ENCODE results near the gene UCN3. TPM values are rescaled to one million over a fixed set of nuclear protein-coding genes. Genes with fewer than 3 reads are reported as not detected.

The UCN3 gene
- polyA plus RNA-seq, 3 donors = not detected

DNA sequence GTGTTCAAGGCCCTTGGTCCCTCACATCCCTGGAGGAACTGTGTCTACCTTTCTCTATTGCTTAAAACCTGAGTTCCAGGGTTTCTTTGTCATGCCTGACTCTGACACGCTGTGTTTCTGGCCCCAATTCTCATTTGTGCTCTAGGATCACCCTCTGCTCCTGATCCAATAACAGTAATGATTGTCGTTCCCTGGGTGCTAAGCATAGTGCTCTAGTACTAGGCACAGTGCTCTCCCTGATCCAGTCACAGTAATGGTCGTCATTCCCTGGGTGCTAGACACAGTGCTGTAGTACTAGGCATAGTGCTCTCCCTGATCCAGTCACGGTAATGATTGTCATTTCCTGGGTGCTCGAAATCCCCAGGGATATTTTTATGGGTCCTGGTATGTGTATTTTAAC is 46.6 kb upstream of the UCN3 start:
- no peak overlapping the region for H3K9ac ChIP-seq (ENCODE audit: insufficient read depth, low read length, poor library complexity, severe bottlenecking)
- H3K79me2 ChIP-seq (ENCODE audit: insufficient read depth, low read length) = no peaks in the 10 kb centered on the region
- no peak overlapping the region for H3K27ac ChIP-seq (ENCODE audit: low read depth in 1 of 2, low read length in 2 of 2)
- no peak overlapping the region for H3K4me2 ChIP-seq (replicated peaks; ENCODE audit: extremely low read depth, low read length, poor library complexity, severe bottlenecking)
- H3K36me3 Mint-ChIP-seq = no peaks in the 10 kb centered on the region
- peaks cover 2 to 8% (median 8%) of the 10 kb centered on the region in 3 donors for H3K27me3 Mint-ChIP-seq (ENCODE audit: low read depth in 3 of 3)
- H3K9me3 Mint-ChIP-seq = peaks cover 4 to 14% (median 5%) of the 10 kb centered on the region in 7 donors
- no peak overlapping the region for H3K4me3 Mint-ChIP-seq
- no peak overlapping the region for H3K27ac Mint-ChIP-seq
- WGBS (ENCODE audit: insufficient coverage) = 100% methylated on average over 2 of the region's 5 CpGs
- H3K27me3 ChIP-seq (ENCODE audit: control insufficient read depth in 2 of 2, insufficient read depth in 2 of 2, low read length in 2 of 2) = no peaks in the 10 kb centered on the region
- H3K4me3 ChIP-seq (replicated peaks in 1 of 3; ENCODE audit: low read depth in 2 of 3, low read length in 3 of 3) = no peak overlapping the region
- intact Hi-C loops (cut with micrococcal nuclease) = no loop called here
- no peaks in the 10 kb centered on the region for H3K36me3 ChIP-seq (replicated peaks in 1 of 2; ENCODE audit: control insufficient read depth in 1 of 2, insufficient read depth in 2 of 2, low read length in 2 of 2)
- peaks cover 8% of the 10 kb centered on the region for H3K4me1 Mint-ChIP-seq
- H4K20me1 ChIP-seq (ENCODE audit: insufficient read depth, low read length) = no peaks in the 10 kb centered on the region
- H3K4me1 ChIP-seq (ENCODE audit: control insufficient read depth in 1 of 2, insufficient read depth in 2 of 2, low read length in 2 of 2) = no peaks in the 10 kb centered on the region
- peaks cover 0 to 3% of the 10 kb centered on the region in 2 donors for H3K9me3 ChIP-seq (replicated peaks in 1 of 2; ENCODE audit: control insufficient read depth in 1 of 2, insufficient read depth in 1 of 2, low read length in 2 of 2)
- no peak overlapping the region for H2AFZ ChIP-seq (ENCODE audit: insufficient read depth, low read depth, low read length, poor library complexity, severe bottlenecking)
- DNase-seq = no peak
- TF ChIP-seq, protein P1, sequence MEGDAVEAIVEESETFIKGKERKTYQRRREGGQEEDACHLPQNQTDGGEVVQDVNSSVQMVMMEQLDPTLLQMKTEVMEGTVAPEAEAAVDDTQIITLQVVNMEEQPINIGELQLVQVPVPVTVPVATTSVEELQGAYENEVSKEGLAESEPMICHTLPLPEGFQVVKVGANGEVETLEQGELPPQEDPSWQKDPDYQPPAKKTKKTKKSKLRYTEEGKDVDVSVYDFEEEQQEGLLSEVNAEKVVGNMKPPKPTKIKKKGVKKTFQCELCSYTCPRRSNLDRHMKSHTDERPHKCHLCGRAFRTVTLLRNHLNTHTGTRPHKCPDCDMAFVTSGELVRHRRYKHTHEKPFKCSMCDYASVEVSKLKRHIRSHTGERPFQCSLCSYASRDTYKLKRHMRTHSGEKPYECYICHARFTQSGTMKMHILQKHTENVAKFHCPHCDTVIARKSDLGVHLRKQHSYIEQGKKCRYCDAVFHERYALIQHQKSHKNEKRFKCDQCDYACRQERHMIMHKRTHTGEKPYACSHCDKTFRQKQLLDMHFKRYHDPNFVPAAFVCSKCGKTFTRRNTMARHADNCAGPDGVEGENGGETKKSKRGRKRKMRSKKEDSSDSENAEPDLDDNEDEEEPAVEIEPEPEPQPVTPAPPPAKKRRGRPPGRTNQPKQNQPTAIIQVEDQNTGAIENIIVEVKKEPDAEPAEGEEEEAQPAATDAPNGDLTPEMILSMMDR (IDR thresholded peaks at IDR 0.05) = no peak

DNA sequence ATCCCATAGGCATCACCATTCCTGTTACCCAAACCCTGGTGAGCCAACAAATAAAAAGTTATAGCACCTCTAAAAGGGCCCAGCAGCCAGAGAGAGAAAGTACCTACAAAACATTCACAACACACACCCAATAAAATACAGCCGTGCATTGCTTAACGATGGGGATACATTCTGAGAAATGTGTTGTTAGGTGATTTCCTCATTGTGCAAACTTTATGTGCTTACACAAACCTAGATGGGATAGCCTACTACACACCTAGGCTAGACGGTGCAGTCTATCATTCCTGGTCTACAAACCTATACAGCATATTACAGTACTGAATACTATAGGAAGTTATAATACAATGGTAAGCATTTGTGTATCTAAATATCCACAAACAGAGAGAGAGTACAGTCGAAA is 44.9 kb upstream of the UCN3 start:
- Histone ChIP-seq H3K4me1 (ENCODE audit: control insufficient read depth in 1 of 2, insufficient read depth in 2 of 2, low read length in 2 of 2) (no peaks in the 10 kb centered on the region), H3K27me3 (ENCODE audit: control insufficient read depth in 2 of 2, insufficient read depth in 2 of 2, low read length in 2 of 2) (no peaks in the 10 kb centered on the region), H2AFZ (ENCODE audit: insufficient read depth, low read depth, low read length, poor library complexity, severe bottlenecking) (no peak overlapping the region), H3K36me3 (replicated peaks in 1 of 2; ENCODE audit: control insufficient read depth in 1 of 2, insufficient read depth in 2 of 2, low read length in 2 of 2) (no peaks in the 10 kb centered on the region), H3K9ac (ENCODE audit: insufficient read depth, low read length, poor library complexity, severe bottlenecking) (no peak overlapping the region), H3K4me3 (replicated peaks in 1 of 3; ENCODE audit: low read depth in 2 of 3, low read length in 3 of 3) (no peak overlapping the region), H3K27ac (ENCODE audit: low read depth in 1 of 2, low read length in 2 of 2) (no peak overlapping the region), H4K20me1 (ENCODE audit: insufficient read depth, low read length) (no peaks in the 10 kb centered on the region), H3K79me2 (ENCODE audit: insufficient read depth, low read length) (no peaks in the 10 kb centered on the region), H3K4me2 (replicated peaks; ENCODE audit: extremely low read depth, low read length, poor library complexity, severe bottlenecking) (no peak overlapping the region), H3K9me3 (replicated peaks in 1 of 2; ENCODE audit: control insufficient read depth in 1 of 2, insufficient read depth in 1 of 2, low read length in 2 of 2) (peaks cover 0 to 3% of the 10 kb centered on the region in 2 donors)
- peaks cover 8% of the 10 kb centered on the region for H3K4me1 Mint-ChIP-seq
- intact Hi-C loops (cut with micrococcal nuclease) = no loop called here
- H3K9me3 Mint-ChIP-seq = peaks cover 4 to 14% (median 5%) of the 10 kb centered on the region in 7 donors
- no peak for DNase-seq
- H3K27ac Mint-ChIP-seq = no peak overlapping the region
- no peaks in the 10 kb centered on the region for H3K36me3 Mint-ChIP-seq
- TF ChIP-seq, protein P1 (IDR thresholded peaks at IDR 0.05) = no peak
- no peak overlapping the region for H3K4me3 Mint-ChIP-seq
- WGBS (ENCODE audit: insufficient coverage) = no CpG with 5 or more reads among the region's 4 CpGs
- peaks cover 2 to 8% (median 5%) of the 10 kb centered on the region in 3 donors for H3K27me3 Mint-ChIP-seq (ENCODE audit: low read depth in 3 of 3)
